ENCODE measurements around the gene SBF2.

The SBF2 gene

GRCh38 chr11:10289765-10290380 lies 4.1 kb downstream of the SBF2 start:
- TF ChIP-seq CTCF (IDR thresholded peaks at IDR 0.05) = no peak
- H3K36me3 ChIP-seq = no peaks in the 10 kb centered on the region
- H3K9me3 ChIP-seq = no peaks in the 10 kb centered on the region
- peaks cover 53 to 74% of the 10 kb centered on the region in 2 experiments for H3K4me1 ChIP-seq (ENCODE audit: control insufficient read depth in 1 of 2, insufficient read depth in 1 of 2, low read depth in 1 of 2, low read length in 1 of 2)
- H3K4me3 ChIP-seq (ENCODE audit: low read depth in 1 of 2, low read length in 1 of 2) = no peak overlapping the region
- H3K27me3 ChIP-seq = peaks cover 5% of the 10 kb centered on the region
- H3K27ac ChIP-seq = no peak overlapping the region

GRCh38 chr11:10288881-10289764 lies 4.9 kb downstream of the SBF2 start:
- Histone ChIP-seq H3K4me1 (ENCODE audit: control insufficient read depth in 1 of 2, insufficient read depth in 1 of 2, low read depth in 1 of 2, low read length in 1 of 2) (peaks cover 53 to 74% of the 10 kb centered on the region in 2 experiments), H3K27ac (no peak overlapping the region), H3K4me3 (ENCODE audit: low read depth in 1 of 2, low read length in 1 of 2) (no peak overlapping the region), H3K27me3 (no peaks in the 10 kb centered on the region), H3K9me3 (no peaks in the 10 kb centered on the region), H3K36me3 (no peaks in the 10 kb centered on the region)
- no peak for TF ChIP-seq CTCF (IDR thresholded peaks at IDR 0.05)

GRCh38 chr11:10287766-10288715 lies 6.0 kb downstream of the SBF2 start:
- Histone ChIP-seq H3K9me3 (no peaks in the 10 kb centered on the region), H3K27me3 (no peaks in the 10 kb centered on the region), H3K27ac (peak overlapping the region; percentile 69), H3K4me1 (ENCODE audit: control insufficient read depth in 1 of 2, insufficient read depth in 1 of 2, low read depth in 1 of 2, low read length in 1 of 2) (peaks cover 51 to 72% of the 10 kb centered on the region in 2 experiments), H3K4me3 (ENCODE audit: low read depth in 1 of 2, low read length in 1 of 2) (no peak overlapping the region), H3K36me3 (no peaks in the 10 kb centered on the region)
- TF ChIP-seq CTCF (IDR thresholded peaks at IDR 0.05) = no peak

GRCh38 chr11:10287140-10287539 lies 6.9 kb downstream of the SBF2 start:
- Histone ChIP-seq H3K9me3 (no peaks in the 10 kb centered on the region), H3K27me3 (no peaks in the 10 kb centered on the region), H3K36me3 (no peaks in the 10 kb centered on the region), H3K4me3 (ENCODE audit: low read depth in 1 of 2, low read length in 1 of 2) (no peak overlapping the region), H3K27ac (peak overlapping the region; percentile 18), H3K4me1 (ENCODE audit: control insufficient read depth in 1 of 2, insufficient read depth in 1 of 2, low read depth in 1 of 2, low read length in 1 of 2) (peaks cover 42 to 63% of the 10 kb centered on the region in 2 experiments)
- no peak for TF ChIP-seq CTCF (IDR thresholded peaks at IDR 0.05)

GRCh38 chr11:10285148-10285802 lies 8.7 kb downstream of the SBF2 start:
- peaks cover 38 to 48% of the 10 kb centered on the region in 2 experiments for H3K4me1 ChIP-seq (ENCODE audit: control insufficient read depth in 1 of 2, insufficient read depth in 1 of 2, low read depth in 1 of 2, low read length in 1 of 2)
- no peaks in the 10 kb centered on the region for H3K9me3 ChIP-seq
- H3K36me3 ChIP-seq = no peaks in the 10 kb centered on the region
- peak overlapping the region; percentile 25 to 31 for H3K4me3 ChIP-seq (ENCODE audit: low read depth in 1 of 2, low read length in 1 of 2)
- H3K27me3 ChIP-seq = no peaks in the 10 kb centered on the region
- TF ChIP-seq CTCF (IDR thresholded peaks at IDR 0.05) = no peak
- peak overlapping the region; percentile 84 for H3K27ac ChIP-seq
